GM23338 (cell line): ENCODE data around the gene SGO1. TPM values are rescaled to one million over a fixed set of nuclear protein-coding genes. Genes with fewer than 3 reads are reported as not detected.

Experiments used
- ATAC-seq: fragments of 200-7000 bp; cut with Tn5 transposase; 3 replicates; pipeline ENCODE4 v1.9.1; 2020
- DNase-seq: peaks from one replicate; pipeline ENCODE4 v3.0.0-alpha.2; 2015; ENCODE audit warnings: low spot score
- H2AFZ ChIP-seq: fragments of 200-600 bp; sonication (generic); 2 replicates; pipeline ENCODE4 v1.8.0; 2016; ENCODE audit warnings: antibody characterized with exemption, mild to moderate bottlenecking, moderate library complexity
- H3F3A ChIP-seq: fragments of 200-600 bp; sonication (generic); replicated peaks from 2 replicates; pipeline ENCODE4 v1.8.0; 2017; ENCODE audit warnings: antibody characterized with exemption, mixed run types, low read depth
- H3K27ac ChIP-seq: fragments of 200-600 bp; sonication (generic); 2 replicates; pipeline ENCODE4 v1.6.1; 2016; ENCODE audit warnings: low read depth
- H3K27me3 ChIP-seq: fragments of 200-600 bp; sonication (generic); 2 replicates; pipeline ENCODE4 v1.8.0; 2016; ENCODE audit warnings: mild to moderate bottlenecking, mixed run types, moderate library complexity; ENCODE audit not compliant: insufficient read depth
- H3K36me3 ChIP-seq: fragments of 200-600 bp; sonication (generic); 2 replicates; pipeline ENCODE4 v1.8.0; 2016; ENCODE audit warnings: mild to moderate bottlenecking; ENCODE audit not compliant: insufficient read depth
- H3K4me1 ChIP-seq: fragments of 200-600 bp; sonication (generic); 2 replicates; pipeline ENCODE4 v1.8.0; 2016; ENCODE audit warnings: mild to moderate bottlenecking, moderate library complexity; ENCODE audit not compliant: insufficient read depth
- H3K4me2 ChIP-seq: fragments of 200-600 bp; sonication (generic); 2 replicates; pipeline ENCODE4 v1.7.1; 2017; ENCODE audit warnings: mixed run types
- H3K4me3 ChIP-seq: fragments of 200-600 bp; sonication (generic); 2 replicates; pipeline ENCODE4 v1.6.1; 2016; ENCODE audit warnings: mixed run types
- H3K79me2 ChIP-seq: fragments of 200-600 bp; sonication (generic); replicated peaks from 2 replicates; pipeline ENCODE4 v1.8.0; 2017; ENCODE audit warnings: mild to moderate bottlenecking; ENCODE audit not compliant: insufficient read depth
- H3K9me2 ChIP-seq: fragments of 200-600 bp; sonication (generic); 2 replicates; pipeline ENCODE4 v1.8.0; 2017; ENCODE audit not compliant: insufficient read depth
- H4K20me1 ChIP-seq: fragments of 200-600 bp; sonication (generic); replicated peaks from 2 replicates; pipeline ENCODE4 v1.8.0; 2017; ENCODE audit warnings: mild to moderate bottlenecking; ENCODE audit not compliant: insufficient read depth
- H3K27ac Mint-ChIP-seq: 2 replicates; pipeline ENCODE4 v1.8.0; 2020; ENCODE audit warnings: inconsistent platforms, mild to moderate bottlenecking, moderate library complexity, mixed read lengths
- H3K27me3 Mint-ChIP-seq: 3 replicates; pipeline ENCODE4 v1.8.0; 2022; ENCODE audit warnings: low read depth, mild to moderate bottlenecking, moderate library complexity, mixed read lengths, inconsistent platforms; ENCODE audit not compliant: insufficient read depth, poor library complexity
- H3K36me3 Mint-ChIP-seq: 3 replicates; pipeline ENCODE4 v1.8.0; 2021; ENCODE audit warnings: low read depth, mild to moderate bottlenecking, inconsistent platforms, moderate library complexity, mixed read lengths
- H3K4me1 Mint-ChIP-seq: 3 replicates; pipeline ENCODE4 v1.8.0; 2020; ENCODE audit warnings: mild to moderate bottlenecking, inconsistent platforms, mixed read lengths
- H3K4me3 Mint-ChIP-seq: 3 replicates; pipeline ENCODE4 v1.8.0; 2021; ENCODE audit warnings: moderate library complexity, mild to moderate bottlenecking, inconsistent platforms, mixed read lengths
- H3K9me3 Mint-ChIP-seq: 3 replicates; pipeline ENCODE4 v1.8.0; 2020; ENCODE audit warnings: moderate library complexity, mild to moderate bottlenecking, inconsistent platforms, mixed read lengths
- EZH2 ChIP-seq: fragments of 200-600 bp; sonication (generic); IDR thresholded peaks from one replicate; pipeline ENCODE4 v1.8.0; 2017; ENCODE audit warnings: antibody characterized with exemption, mild to moderate bottlenecking, low read depth; ENCODE audit not compliant: unreplicated experiment
- NANOG ChIP-seq: IDR thresholded peaks from 2 replicates; pipeline ENCODE4 v1.6.1; 2016; ENCODE audit warnings: antibody characterized with exemption, borderline replicate concordance
- POLR2AphosphoS5 ChIP-seq: IDR thresholded peaks from 2 replicates; pipeline ENCODE4 v1.6.1; 2016; ENCODE audit warnings: antibody characterized with exemption, low read depth
- ZNF114 ChIP-seq: fragments of 250-450 bp; sonication (Bioruptor Pico); IDR thresholded peaks from 2 replicates; pipeline ENCODE4 v1.5.0; 2020; ENCODE audit warnings: mild to moderate bottlenecking, moderate library complexity
- polyA plus RNA-seq: library from polyadenylated mRNA; unstranded; fragments of >200 nt; fragmentation: Nextera tagmentation; extraction: Ambion mirVana; gene quantifications from 2 replicates; pipeline ENCODE4 v1.2.1, GENCODE V29; 2016
- total RNA-seq: library from RNA; depleted of rRNA; stranded (reverse); fragments of >200 nt; shearing (Covaris generic); gene quantifications from 2 replicates; pipeline ENCODE4 v1.2.3, GENCODE V29; 2014
- TF ChIP-seq, protein P1 (sequence below): IDR thresholded peaks from one replicate; pipeline ENCODE4 v1.6.1; 2018; ENCODE audit warnings: antibody characterized with exemption; ENCODE audit not compliant: unreplicated experiment
- TF ChIP-seq, protein P2 (sequence below), 2 experiments: fragments of 200-600 bp in 1 of 2; sonication (generic) in 1 of 2; conservative IDR thresholded peaks; 2 replicates each; pipeline versions ENCODE4 v1.5.1 to v1.6.1; 2016 to 2017; ENCODE audit warnings: antibody characterized with exemption in 2 of 2, low read depth in 2 of 2, mild to moderate bottlenecking in 2 of 2, moderate library complexity in 1 of 2
- TF ChIP-seq, protein P3 (sequence below): IDR thresholded peaks from 2 replicates; pipeline ENCODE4 v1.6.1; 2016; ENCODE audit warnings: antibody characterized with exemption

Gene SGO1
- total and polyA plus RNA-seq, 2 experiments from 2014 or later, result 33.0 to 128 TPM

DNA sequence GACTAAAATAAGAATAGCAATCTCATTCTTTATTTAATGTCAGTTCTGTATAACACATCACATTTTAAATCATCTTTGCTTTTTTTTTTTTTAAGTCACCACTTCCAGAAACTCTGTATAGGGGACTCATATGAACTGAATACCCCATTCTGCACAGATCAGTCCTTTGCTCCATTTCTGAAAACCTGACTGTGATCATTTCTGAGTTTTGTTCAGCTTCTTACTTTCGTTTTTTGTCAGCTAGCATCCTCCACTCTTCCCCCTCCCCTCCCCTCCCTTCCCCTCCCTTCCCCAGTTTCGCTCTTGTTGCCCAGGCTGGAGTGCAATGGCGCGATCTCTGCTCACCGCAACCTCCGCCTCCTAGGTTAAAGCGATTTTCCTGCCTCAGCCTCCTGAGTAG, 49.8 kb upstream of the SGO1 start:
- TF ChIP-seq, protein P1, sequence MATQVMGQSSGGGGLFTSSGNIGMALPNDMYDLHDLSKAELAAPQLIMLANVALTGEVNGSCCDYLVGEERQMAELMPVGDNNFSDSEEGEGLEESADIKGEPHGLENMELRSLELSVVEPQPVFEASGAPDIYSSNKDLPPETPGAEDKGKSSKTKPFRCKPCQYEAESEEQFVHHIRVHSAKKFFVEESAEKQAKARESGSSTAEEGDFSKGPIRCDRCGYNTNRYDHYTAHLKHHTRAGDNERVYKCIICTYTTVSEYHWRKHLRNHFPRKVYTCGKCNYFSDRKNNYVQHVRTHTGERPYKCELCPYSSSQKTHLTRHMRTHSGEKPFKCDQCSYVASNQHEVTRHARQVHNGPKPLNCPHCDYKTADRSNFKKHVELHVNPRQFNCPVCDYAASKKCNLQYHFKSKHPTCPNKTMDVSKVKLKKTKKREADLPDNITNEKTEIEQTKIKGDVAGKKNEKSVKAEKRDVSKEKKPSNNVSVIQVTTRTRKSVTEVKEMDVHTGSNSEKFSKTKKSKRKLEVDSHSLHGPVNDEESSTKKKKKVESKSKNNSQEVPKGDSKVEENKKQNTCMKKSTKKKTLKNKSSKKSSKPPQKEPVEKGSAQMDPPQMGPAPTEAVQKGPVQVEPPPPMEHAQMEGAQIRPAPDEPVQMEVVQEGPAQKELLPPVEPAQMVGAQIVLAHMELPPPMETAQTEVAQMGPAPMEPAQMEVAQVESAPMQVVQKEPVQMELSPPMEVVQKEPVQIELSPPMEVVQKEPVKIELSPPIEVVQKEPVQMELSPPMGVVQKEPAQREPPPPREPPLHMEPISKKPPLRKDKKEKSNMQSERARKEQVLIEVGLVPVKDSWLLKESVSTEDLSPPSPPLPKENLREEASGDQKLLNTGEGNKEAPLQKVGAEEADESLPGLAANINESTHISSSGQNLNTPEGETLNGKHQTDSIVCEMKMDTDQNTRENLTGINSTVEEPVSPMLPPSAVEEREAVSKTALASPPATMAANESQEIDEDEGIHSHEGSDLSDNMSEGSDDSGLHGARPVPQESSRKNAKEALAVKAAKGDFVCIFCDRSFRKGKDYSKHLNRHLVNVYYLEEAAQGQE, result no peak
- no peak for TF ChIP-seq EZH2
- TF ChIP-seq, protein P2, sequence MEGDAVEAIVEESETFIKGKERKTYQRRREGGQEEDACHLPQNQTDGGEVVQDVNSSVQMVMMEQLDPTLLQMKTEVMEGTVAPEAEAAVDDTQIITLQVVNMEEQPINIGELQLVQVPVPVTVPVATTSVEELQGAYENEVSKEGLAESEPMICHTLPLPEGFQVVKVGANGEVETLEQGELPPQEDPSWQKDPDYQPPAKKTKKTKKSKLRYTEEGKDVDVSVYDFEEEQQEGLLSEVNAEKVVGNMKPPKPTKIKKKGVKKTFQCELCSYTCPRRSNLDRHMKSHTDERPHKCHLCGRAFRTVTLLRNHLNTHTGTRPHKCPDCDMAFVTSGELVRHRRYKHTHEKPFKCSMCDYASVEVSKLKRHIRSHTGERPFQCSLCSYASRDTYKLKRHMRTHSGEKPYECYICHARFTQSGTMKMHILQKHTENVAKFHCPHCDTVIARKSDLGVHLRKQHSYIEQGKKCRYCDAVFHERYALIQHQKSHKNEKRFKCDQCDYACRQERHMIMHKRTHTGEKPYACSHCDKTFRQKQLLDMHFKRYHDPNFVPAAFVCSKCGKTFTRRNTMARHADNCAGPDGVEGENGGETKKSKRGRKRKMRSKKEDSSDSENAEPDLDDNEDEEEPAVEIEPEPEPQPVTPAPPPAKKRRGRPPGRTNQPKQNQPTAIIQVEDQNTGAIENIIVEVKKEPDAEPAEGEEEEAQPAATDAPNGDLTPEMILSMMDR (conservative IDR thresholded peaks at IDR 0.05; ENCODE audit: low read depth in 2 of 2), result no peak
- TF ChIP-seq NANOG, result no peak
- TF ChIP-seq, protein P3, sequence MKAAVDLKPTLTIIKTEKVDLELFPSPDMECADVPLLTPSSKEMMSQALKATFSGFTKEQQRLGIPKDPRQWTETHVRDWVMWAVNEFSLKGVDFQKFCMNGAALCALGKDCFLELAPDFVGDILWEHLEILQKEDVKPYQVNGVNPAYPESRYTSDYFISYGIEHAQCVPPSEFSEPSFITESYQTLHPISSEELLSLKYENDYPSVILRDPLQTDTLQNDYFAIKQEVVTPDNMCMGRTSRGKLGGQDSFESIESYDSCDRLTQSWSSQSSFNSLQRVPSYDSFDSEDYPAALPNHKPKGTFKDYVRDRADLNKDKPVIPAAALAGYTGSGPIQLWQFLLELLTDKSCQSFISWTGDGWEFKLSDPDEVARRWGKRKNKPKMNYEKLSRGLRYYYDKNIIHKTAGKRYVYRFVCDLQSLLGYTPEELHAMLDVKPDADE, result no peak
- TF ChIP-seq ZNF114, result no peak
- TF ChIP-seq POLR2AphosphoS5, result no peak
- H3K4me1 ChIP-seq, result no peaks in the 10 kb centered on the region
- no peaks in the 10 kb centered on the region for H3K27me3 Mint-ChIP-seq
- H3K4me2 ChIP-seq, result no peak overlapping the region
- H3K9me2 ChIP-seq, result no peaks in the 10 kb centered on the region
- H3K4me3 ChIP-seq, result no peak overlapping the region
- H3K4me3 Mint-ChIP-seq, result no peak overlapping the region
- no peaks in the 10 kb centered on the region for H3K36me3 Mint-ChIP-seq
- no peaks in the 10 kb centered on the region; the same call in 1 of the 3 replicates for H3K9me3 Mint-ChIP-seq
- H3K27ac Mint-ChIP-seq, result no peak overlapping the region
- DNase-seq (no peak), ATAC-seq (no peak)
- no peaks in the 10 kb centered on the region for H3F3A ChIP-seq
- H3K27ac ChIP-seq, result no peak overlapping the region
- H3K79me2 ChIP-seq, result no peaks in the 10 kb centered on the region
- H2AFZ ChIP-seq, result no peak overlapping the region
- no peaks in the 10 kb centered on the region for H3K4me1 Mint-ChIP-seq
- no peaks in the 10 kb centered on the region for H4K20me1 ChIP-seq
- H3K27me3 ChIP-seq, result no peaks in the 10 kb centered on the region
- no peaks in the 10 kb centered on the region for H3K36me3 ChIP-seq

DNA sequence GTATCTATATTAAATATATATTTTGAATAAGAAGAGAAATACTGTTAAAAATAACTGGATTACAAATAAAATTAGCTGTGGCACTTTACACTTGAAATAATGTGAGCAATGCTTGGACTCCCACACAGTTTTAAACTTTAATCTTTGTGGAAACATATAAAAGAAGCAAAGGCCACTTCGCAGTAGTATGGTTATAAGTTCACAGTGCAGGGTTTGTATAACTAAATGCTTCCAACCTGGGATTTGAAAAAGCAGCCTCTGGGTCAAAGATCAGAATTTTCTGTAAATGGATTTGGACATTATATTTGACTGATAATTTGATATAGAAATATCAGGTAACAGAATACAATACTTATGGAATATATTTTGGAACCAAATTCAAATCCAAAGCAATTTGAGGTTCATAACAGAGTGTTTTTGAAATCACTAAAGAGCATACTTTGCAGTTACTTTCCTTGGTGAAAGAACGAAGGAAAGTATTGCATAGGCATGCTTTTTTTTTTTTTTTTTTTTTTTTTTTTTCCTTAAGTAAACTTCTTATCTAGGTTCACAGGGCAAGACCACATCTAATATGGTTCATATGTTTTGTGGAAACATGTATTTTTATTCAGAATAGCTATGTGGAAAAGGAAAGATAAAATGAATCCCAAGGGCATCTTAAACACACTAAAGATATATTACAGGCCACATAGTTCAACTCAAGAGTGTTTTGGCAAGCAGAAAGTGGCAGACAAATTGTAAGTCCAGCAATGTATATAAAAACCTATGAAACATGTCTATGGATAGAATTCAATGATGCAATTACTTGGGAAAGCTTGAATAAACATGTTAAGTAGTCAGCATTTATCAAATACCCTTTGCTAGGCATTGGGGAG, 47.1 kb upstream of the SGO1 start:
- Mint-ChIP-seq H3K27ac (no peak overlapping the region), H3K36me3 (no peaks in the 10 kb centered on the region), H3K27me3 (no peaks in the 10 kb centered on the region), H3K9me3 (no peaks in the 10 kb centered on the region; the same call in 2 of the 3 replicates), H3K4me3 (no peak overlapping the region), H3K4me1 (no peaks in the 10 kb centered on the region)
- H3F3A ChIP-seq, result no peaks in the 10 kb centered on the region
- H4K20me1 ChIP-seq, result no peaks in the 10 kb centered on the region
- H3K4me2 ChIP-seq, result no peak overlapping the region
- H3K27ac ChIP-seq, result no peak overlapping the region
- no peaks in the 10 kb centered on the region for H3K4me1 ChIP-seq
- TF ChIP-seq EZH2 (no peak), POLR2AphosphoS5 (no peak)
- H2AFZ ChIP-seq, result no peak overlapping the region
- no peaks in the 10 kb centered on the region for H3K9me2 ChIP-seq
- DNase-seq (no peak), ATAC-seq (no peak)
- no peaks in the 10 kb centered on the region for H3K36me3 ChIP-seq
- no peaks in the 10 kb centered on the region for H3K27me3 ChIP-seq
- H3K4me3 ChIP-seq, result no peak overlapping the region
- no peaks in the 10 kb centered on the region for H3K79me2 ChIP-seq
